T-cell (primary cell): ENCODE data around the gene ITFG2. TPM values are rescaled to one million over a fixed set of nuclear protein-coding genes. Genes with fewer than 3 reads are reported as not detected.
A peak's percentile ranks its signal among the peaks of the same experiment; 100 is the strongest.

Source experiments
- ATAC-seq, 4 experiments: fragments of 200-7000 bp in 3 of 4; fragments of 150-1000 bp in 1 of 4; cut with Tn5 transposase; replicated peaks in 1 of 4; 1 replicate in 3 of 4; 2 replicates in 1 of 4; pipeline ENCODE4 v1.10.0; 2021; ENCODE audit warnings: moderate library complexity in 3 of 4, mild to moderate bottlenecking in 2 of 4, moderate number of reproducible peaks in 1 of 4
- CTCF ChIA-PET, 2 donors: fragments of 300-600 bp; sonication (Branson Sonifier 250); formaldehyde crosslinking; loops; one replicate each; lab custom pipeline; 2022; ENCODE audit warnings: antibody characterized with exemption in 2 of 2; lab: Charles Lee
- POLR2A ChIA-PET, 2 donors: fragments of 300-600 bp; sonication (Branson Sonifier 250); formaldehyde crosslinking; loops; one replicate each; lab custom pipeline; 2022; ENCODE audit warnings: antibody characterized with exemption in 2 of 2; lab: Charles Lee
- DNase-seq, 35 experiments: peaks; one replicate each; pipeline versions ENCODE4 v3.0.0 to v3.0.0-alpha.2; 2013 to 2023
- H3K27ac ChIP-seq: one replicate; pipeline ENCODE4 v1.5.1; 2013; ENCODE audit warnings: low read length
- H3K27me3 ChIP-seq, 2 experiments: replicated peaks in 1 of 2; 1 replicate in 1 of 2; 2 replicates in 1 of 2; pipeline versions ENCODE4 v1.6.1 to v1.7.0; 2013; ENCODE audit warnings: low read length in 1 of 2, mixed read lengths in 1 of 2; ENCODE audit not compliant: control insufficient read depth in 2 of 2, insufficient read depth in 2 of 2; ENCODE audit errors: extremely low read depth in 1 of 2
- H3K36me3 ChIP-seq, 2 donors: 1 replicate in 1 of 2; 2 replicates in 1 of 2; pipeline versions ENCODE4 v1.6.1 to v1.7.0; 2013; ENCODE audit warnings: low read length in 1 of 2; ENCODE audit not compliant: control insufficient read depth in 2 of 2, insufficient read depth in 1 of 2; ENCODE audit errors: extremely low read depth in 1 of 2
- H3K4me1 ChIP-seq, 2 experiments: 1 replicate in 1 of 2; 2 replicates in 1 of 2; pipeline versions ENCODE4 v1.6.1 to v1.7.0; 2013; ENCODE audit warnings: low read length in 2 of 2, mixed read lengths in 1 of 2; ENCODE audit not compliant: insufficient read depth in 2 of 2, control insufficient read depth in 1 of 2; ENCODE audit errors: extremely low read depth in 1 of 2
- H3K4me3 ChIP-seq, 2 donors: 1 replicate in 1 of 2; 2 replicates in 1 of 2; pipeline versions ENCODE4 v1.5.1 to v1.7.0; 2013; ENCODE audit warnings: mild to moderate bottlenecking in 2 of 2, low read length in 1 of 2, moderate library complexity in 1 of 2; ENCODE audit not compliant: control insufficient read depth in 1 of 2; ENCODE audit errors: extremely low read depth in 1 of 2
- H3K9me3 ChIP-seq: 2 replicates; pipeline ENCODE4 v1.7.0; 2013
- H3K27ac Mint-ChIP-seq, 2 donors: one replicate each; pipeline ENCODE4 v1.8.0; 2020 to 2021; ENCODE audit warnings: mild to moderate bottlenecking in 2 of 2, mixed read lengths in 2 of 2
- H3K27me3 Mint-ChIP-seq, 2 donors: one replicate each; pipeline ENCODE4 v1.8.0; 2021 to 2022; ENCODE audit warnings: mixed read lengths in 2 of 2
- H3K36me3 Mint-ChIP-seq: one replicate; pipeline ENCODE4 v1.8.0; 2021; ENCODE audit warnings: mixed read lengths
- H3K4me1 Mint-ChIP-seq, 3 donors: one replicate each; pipeline ENCODE4 v1.8.0; 2020 to 2022; ENCODE audit warnings: mixed read lengths in 3 of 3, mild to moderate bottlenecking in 1 of 3
- H3K4me3 Mint-ChIP-seq, 3 donors: one replicate each; pipeline ENCODE4 v1.8.0; 2020 to 2022; ENCODE audit warnings: mild to moderate bottlenecking in 3 of 3, mixed read lengths in 3 of 3, moderate library complexity in 3 of 3
- H3K9me3 Mint-ChIP-seq, 3 donors: one replicate each; pipeline ENCODE4 v1.8.0; 2020 to 2022; ENCODE audit warnings: mixed read lengths in 3 of 3
- WGBS: methylation state at CpG from one replicate; pipeline ENCODE4 v1.1.5; 2013; ENCODE audit warnings: missing lambda C conversion rate; ENCODE audit not compliant: insufficient coverage; 5-methylcytosine and 5-hydroxymethylcytosine counted together
- total RNA-seq, 35 experiments: library from RNA in 6 of 35; stranded (reverse) in 6 of 35; fragments of 120-200 nt in 1 of 35; gene quantifications; one replicate each; pipeline versions ENCODE4 v1.2.1 to v1.2.4 and lab custom pipeline; 2013 to 2026

Gene ITFG2
- total RNA-seq, 5 donors from 2014 or later (not counting 1 experiment from before 2014, with no cell fraction given), result 84.5 to 111 (median 93.4) TPM

DNA sequence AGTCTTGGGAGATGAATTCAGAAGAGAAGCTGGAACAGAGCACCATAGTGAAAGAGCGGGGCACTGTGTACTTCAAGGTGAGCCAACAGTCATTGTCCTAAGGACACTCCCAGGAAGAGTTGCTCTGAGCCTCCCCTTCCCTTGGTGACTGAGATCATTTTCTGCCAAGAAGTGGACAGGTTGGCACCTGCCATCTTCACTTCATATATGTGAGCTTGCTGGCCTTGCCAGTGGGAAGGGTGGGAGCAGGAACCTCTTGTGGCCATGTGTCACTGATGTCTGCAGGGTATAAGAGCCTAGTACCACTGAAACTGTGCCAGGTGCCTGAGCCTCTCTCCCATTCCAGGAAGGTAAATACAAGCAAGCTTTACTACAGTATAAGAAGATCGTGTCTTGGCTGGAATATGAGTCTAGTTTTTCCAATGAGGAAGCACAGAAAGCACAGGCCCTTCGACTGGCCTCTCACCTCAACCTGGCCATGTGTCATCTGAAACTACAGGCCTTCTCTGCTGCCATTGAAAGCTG, 12.4 kb upstream of the ITFG2 start:
- Mint-ChIP-seq H3K9me3 (no peaks in the 10 kb centered on the region), H3K27me3 (no peaks in the 10 kb centered on the region), H3K27ac (peak overlapping the region in 1 of 2 donors; percentile 52), H3K4me3 (no peak overlapping the region), H3K4me1 (peaks cover 16 to 25% (median 22%) of the 10 kb centered on the region in 3 donors), H3K36me3 (peaks cover 48% of the 10 kb centered on the region)
- ATAC-seq (no peak), DNase-seq (no peak)
- CTCF ChIA-PET, result interaction anchor here in 1 of 2 donors (1.3 kb wide), 1 partner anchor 16 kb away, joined by 4 read pairs; no protein-coding TSS in a partner anchor
- Histone ChIP-seq H3K9me3 (no peaks in the 10 kb centered on the region), H3K36me3 (peaks cover 10 to 76% of the 10 kb centered on the region in 2 donors), H3K4me1 (peaks cover 4 to 20% of the 10 kb centered on the region in 2 experiments), H3K4me3 (no peak overlapping the region), H3K27ac (no peak overlapping the region), H3K27me3 (no peaks in the 10 kb centered on the region)
- 100% methylated on average over 1 of the region's 3 CpGs for WGBS
- POLR2A ChIA-PET, result interaction anchor here in 1 of 2 donors (0.5 to 0.6 kb wide), 2 partner anchors 19 to 69 kb away, joined by 3 to 6 read pairs; no protein-coding TSS in a partner anchor

DNA sequence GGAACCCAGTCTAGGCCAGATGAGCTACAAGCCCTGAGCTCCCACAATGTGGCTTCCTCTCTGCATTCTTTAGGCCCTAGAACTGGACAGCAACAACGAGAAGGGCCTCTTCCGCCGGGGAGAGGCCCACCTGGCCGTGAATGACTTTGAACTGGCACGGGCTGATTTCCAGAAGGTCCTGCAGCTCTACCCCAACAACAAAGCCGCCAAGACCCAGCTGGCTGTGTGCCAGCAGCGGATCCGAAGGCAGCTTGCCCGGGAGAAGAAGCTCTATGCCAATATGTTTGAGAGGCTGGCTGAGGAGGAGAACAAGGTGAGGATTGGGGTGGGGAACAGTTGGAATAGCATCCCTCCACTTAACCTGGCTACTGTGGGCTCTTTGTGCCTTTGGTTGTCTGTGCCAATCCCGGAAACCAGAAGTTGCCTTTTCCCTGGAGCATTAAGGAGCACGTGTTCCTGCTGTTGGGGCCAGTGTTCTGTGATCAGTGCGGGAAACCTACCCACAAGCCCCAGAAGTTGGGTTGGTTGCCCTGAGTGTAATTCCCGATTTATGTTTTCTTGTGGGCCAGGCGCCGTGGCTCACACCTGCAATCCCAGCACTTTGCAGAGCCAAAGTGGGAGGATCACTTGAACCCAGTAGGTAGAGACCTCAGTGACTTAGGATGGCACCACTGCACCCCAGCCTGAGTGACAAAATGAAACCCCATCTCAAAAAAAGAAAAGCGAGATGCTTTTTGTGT, 11.3 kb upstream of the ITFG2 start:
- peaks cover 13 to 22% (median 19%) of the 10 kb centered on the region in 3 donors for H3K4me1 Mint-ChIP-seq
- H3K4me3 Mint-ChIP-seq, result no peak overlapping the region
- no peaks in the 10 kb centered on the region for H3K27me3 Mint-ChIP-seq
- H3K27me3 ChIP-seq, result no peaks in the 10 kb centered on the region
- no peak for DNase-seq
- ChIA-PET POLR2A (no interaction called here), CTCF (interaction anchor here in 1 of 2 donors (0.5 to 0.7 kb wide), 2 partner anchors 13 to 1583 kb away, joined by 3 read pairs; no protein-coding TSS in a partner anchor)
- H3K27ac ChIP-seq, result no peak overlapping the region
- peaks cover 50% of the 10 kb centered on the region for H3K36me3 Mint-ChIP-seq
- no peaks in the 10 kb centered on the region for H3K9me3 Mint-ChIP-seq
- no peak for ATAC-seq
- H3K9me3 ChIP-seq, result no peaks in the 10 kb centered on the region
- no peak overlapping the region for H3K27ac Mint-ChIP-seq
- WGBS, result 100% methylated on average over 8 of the region's 16 CpGs
- H3K4me1 ChIP-seq, result peaks cover under 1 to 16% of the 10 kb centered on the region in 2 experiments
- peaks cover 10 to 78% of the 10 kb centered on the region in 2 donors for H3K36me3 ChIP-seq
- no peak overlapping the region for H3K4me3 ChIP-seq

DNA sequence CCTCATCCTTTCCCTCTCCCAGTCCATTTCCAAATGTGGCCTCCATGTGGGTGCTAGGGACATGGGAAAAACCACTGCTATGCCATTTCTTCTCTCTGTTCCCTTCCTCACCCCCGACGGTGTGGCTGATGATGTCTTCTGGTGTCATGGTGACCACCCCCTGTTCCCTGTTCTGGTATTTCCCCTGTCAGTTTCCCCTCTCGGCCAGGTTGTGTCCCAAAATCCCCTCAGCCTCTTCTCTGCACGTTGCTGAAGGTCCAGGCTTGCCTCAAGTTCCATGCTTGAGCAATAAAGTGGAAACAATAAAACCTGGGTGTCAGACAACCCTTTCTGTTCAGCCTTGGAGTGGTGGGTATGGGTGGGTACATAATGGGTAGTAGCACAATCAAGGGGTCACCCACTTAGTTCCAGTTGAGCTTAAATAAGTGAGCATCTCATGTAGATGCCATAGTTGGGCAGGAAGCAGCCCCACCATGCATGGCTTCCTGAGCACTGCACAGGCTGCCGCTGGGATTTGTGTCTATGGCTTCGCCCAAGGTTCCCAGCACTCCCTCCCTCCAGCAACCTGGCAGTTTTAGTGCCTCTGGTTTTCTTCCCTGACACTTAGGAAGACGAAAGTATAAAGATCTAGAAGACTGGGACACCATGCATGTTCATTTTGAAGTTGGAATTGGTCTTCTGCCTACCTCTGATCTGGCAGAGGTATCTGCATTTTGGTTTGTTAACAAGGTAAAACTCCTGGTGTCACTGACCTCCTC, 8.7 kb upstream of the ITFG2 start:
- no peak for DNase-seq
- H3K9me3 ChIP-seq, result no peaks in the 10 kb centered on the region
- peaks cover 6 to 64% of the 10 kb centered on the region in 2 donors for H3K36me3 ChIP-seq
- Mint-ChIP-seq H3K4me1 (peaks cover 0 to under 1% (median 0%) of the 10 kb centered on the region in 3 donors), H3K4me3 (no peak overlapping the region), H3K36me3 (peaks cover 41% of the 10 kb centered on the region), H3K9me3 (no peaks in the 10 kb centered on the region), H3K27ac (no peak overlapping the region), H3K27me3 (no peaks in the 10 kb centered on the region)
- ATAC-seq, result no peak
- no peaks in the 10 kb centered on the region for H3K27me3 ChIP-seq
- H3K27ac ChIP-seq, result no peak overlapping the region
- no peak overlapping the region for H3K4me3 ChIP-seq
- WGBS, result 88% methylated on average over 5 of the region's 7 CpGs
- POLR2A ChIA-PET, result no interaction called here
- H3K4me1 ChIP-seq, result no peaks in the 10 kb centered on the region
- CTCF ChIA-PET, result interaction anchor here in 1 of 2 donors (1.2 kb wide), 1 partner anchor 12 kb away, joined by 5 read pairs; no protein-coding TSS in a partner anchor

DNA sequence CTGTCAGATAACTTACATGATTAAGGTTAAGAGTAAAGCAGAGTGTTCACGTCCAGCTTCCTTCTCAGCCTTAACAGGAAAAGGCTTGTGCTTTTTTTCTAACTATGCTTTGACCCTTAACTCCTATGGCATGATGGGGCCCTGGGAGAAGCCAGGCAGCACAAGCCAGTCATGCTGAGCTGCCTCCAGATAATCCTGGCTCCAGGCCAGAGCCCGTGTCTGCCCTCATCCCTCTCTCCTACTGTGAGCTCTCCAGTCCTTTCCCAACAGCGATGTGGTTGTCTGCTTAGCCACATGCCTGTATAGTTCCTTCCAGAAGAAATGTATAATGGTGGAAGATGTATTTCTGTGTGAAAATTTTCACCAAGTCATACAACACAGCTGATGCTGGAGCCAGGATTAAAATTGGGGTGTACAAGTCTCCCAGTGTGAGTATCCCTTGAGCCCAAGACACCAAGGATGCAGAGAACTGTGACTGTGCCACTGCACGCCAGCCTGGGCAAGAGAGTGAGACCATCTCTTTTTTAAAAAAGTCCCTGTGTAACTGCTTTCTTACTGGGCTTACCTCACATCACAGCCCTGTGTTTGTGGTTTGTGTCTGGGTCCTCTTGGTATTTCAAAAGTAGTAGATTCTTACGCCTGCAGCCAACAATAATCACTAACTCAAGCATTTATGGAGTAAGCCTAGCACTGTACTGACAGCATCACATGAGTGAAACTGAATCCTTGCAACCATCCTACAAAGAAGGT, 7.9 kb upstream of the ITFG2 start:
- DNase-seq, result no peak
- Histone ChIP-seq H3K36me3 (peaks cover 6 to 56% of the 10 kb centered on the region in 2 donors), H3K27me3 (no peaks in the 10 kb centered on the region), H3K4me1 (no peaks in the 10 kb centered on the region), H3K4me3 (no peak overlapping the region), H3K27ac (no peak overlapping the region), H3K9me3 (no peaks in the 10 kb centered on the region)
- no peak for ATAC-seq
- H3K36me3 Mint-ChIP-seq, result peaks cover 33% of the 10 kb centered on the region
- no peaks in the 10 kb centered on the region for H3K4me1 Mint-ChIP-seq
- ChIA-PET CTCF (interaction anchor here in 1 of 2 donors (1.2 kb wide), 1 partner anchor 11 kb away, joined by 5 read pairs; no protein-coding TSS in a partner anchor), POLR2A (no interaction called here)
- no peaks in the 10 kb centered on the region for H3K9me3 Mint-ChIP-seq
- H3K27ac Mint-ChIP-seq, result no peak overlapping the region
- H3K27me3 Mint-ChIP-seq, result no peaks in the 10 kb centered on the region
- no peak overlapping the region for H3K4me3 Mint-ChIP-seq
- no CpG with 5 or more reads among the region's 5 CpGs for WGBS

DNA sequence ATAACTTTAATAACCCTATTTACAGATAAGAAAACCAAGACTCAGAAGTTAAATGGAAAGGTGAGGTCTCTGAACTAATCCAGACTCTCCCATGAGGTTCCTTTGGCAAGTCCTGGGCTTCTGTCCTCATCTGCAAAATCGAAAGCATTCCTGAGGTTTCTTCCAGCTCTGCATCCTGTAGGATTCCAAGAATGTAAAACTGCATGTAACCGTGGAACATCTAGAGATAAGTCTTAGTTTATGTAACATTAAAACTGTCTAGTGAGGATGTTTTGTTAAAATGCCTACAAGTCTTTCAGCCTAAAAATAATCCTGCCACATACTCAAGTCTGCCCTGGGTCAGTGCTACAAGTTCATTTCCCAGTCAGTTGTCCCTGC, 7.3 kb upstream of the ITFG2 start:
- Histone ChIP-seq H3K4me1 (no peaks in the 10 kb centered on the region), H3K27ac (no peak overlapping the region), H3K4me3 (no peak overlapping the region), H3K27me3 (no peaks in the 10 kb centered on the region), H3K9me3 (no peaks in the 10 kb centered on the region), H3K36me3 (peaks cover 6 to 51% of the 10 kb centered on the region in 2 donors)
- WGBS, result 100% methylated on average over 1 of the region's 2 CpGs
- H3K4me1 Mint-ChIP-seq, result no peaks in the 10 kb centered on the region
- ATAC-seq, result no peak
- no peak overlapping the region for H3K4me3 Mint-ChIP-seq
- no peak for DNase-seq
- no peaks in the 10 kb centered on the region for H3K9me3 Mint-ChIP-seq
- CTCF ChIA-PET, result no interaction called here
- peaks cover 29% of the 10 kb centered on the region for H3K36me3 Mint-ChIP-seq
- H3K27ac Mint-ChIP-seq, result no peak overlapping the region
- H3K27me3 Mint-ChIP-seq, result no peaks in the 10 kb centered on the region
- POLR2A ChIA-PET, result no interaction called here
